OCI-LY3 (cell line): ENCODE results near the gene DUSP1.
"Not testable (repeated sequence)": the region's sequence is repeated elsewhere in the genome, so short reads cannot be mapped to it uniquely, and the experiment has no call there.

ENCODE experiments used
- H2AFZ ChIP-seq: fragments of 200-600, 300-600 bp; shearing (Covaris generic); 2 replicates; pipeline ENCODE4 v1.6.0; 2014; ENCODE audit warnings: antibody characterized with exemption, low read depth, low read length
- H3K27ac ChIP-seq: fragments of 200-600, 300-600 bp; sonication (generic); 2 replicates; pipeline ENCODE4 v1.5.1; 2014; ENCODE audit warnings: mild to moderate bottlenecking, low read length, moderate library complexity, mixed read lengths
- H3K27me3 ChIP-seq: fragments of 200-600, 300-600 bp; sonication (generic); 2 replicates; pipeline ENCODE4 v1.6.1; 2014; ENCODE audit warnings: low read depth, low read length, mixed read lengths
- H3K36me3 ChIP-seq: fragments of 200-600, 300-600 bp; sonication (generic); replicated peaks from 2 replicates; pipeline ENCODE3; 2014; ENCODE audit warnings: low read depth, low read length, mixed read lengths
- H3K4me1 ChIP-seq: fragments of 300-600, 200-600 bp; sonication (generic); 2 replicates; pipeline ENCODE4 v1.6.1; 2014; ENCODE audit warnings: low read length, mixed read lengths
- H3K4me2 ChIP-seq: fragments of 200-600, 300-600 bp; sonication (generic); 2 replicates; pipeline ENCODE4 v1.6.1; 2014; ENCODE audit warnings: low read length, mixed read lengths
- H3K4me3 ChIP-seq: fragments of 300-600, 200-600 bp; sonication (generic); 2 replicates; pipeline ENCODE4 v1.5.1; 2014; ENCODE audit warnings: antibody characterized with exemption, mild to moderate bottlenecking, low read length, moderate library complexity
- H3K79me2 ChIP-seq: fragments of 300-600, 200-600 bp; shearing (Covaris generic); 2 replicates; pipeline ENCODE4 v1.6.1; 2014; ENCODE audit warnings: mild to moderate bottlenecking, low read length, mixed read lengths
- H3K9ac ChIP-seq: fragments of 300-600, 200-600 bp; shearing (Covaris generic); 2 replicates; pipeline ENCODE4 v1.6.0; 2014; ENCODE audit warnings: mild to moderate bottlenecking, low read length, moderate library complexity
- H3K9me3 ChIP-seq: fragments of 200-600, 300-600 bp; shearing (Covaris generic); 2 replicates; pipeline ENCODE4 v1.6.1; 2014; ENCODE audit warnings: low read length, mixed read lengths; ENCODE audit not compliant: insufficient read depth
- H4K20me1 ChIP-seq: fragments of 200-600, 300-600 bp; sonication (generic); 2 replicates; pipeline ENCODE4 v1.6.1; 2016; ENCODE audit warnings: low read length, mixed read lengths; ENCODE audit not compliant: insufficient read depth
- EZH2phosphoT487 ChIP-seq: fragments of 200-600 bp; shearing (Covaris generic); IDR thresholded peaks from 2 replicates; pipeline ENCODE4 v1.6.1; 2018; ENCODE audit warnings: antibody characterized with exemption, mixed run types, low read depth
- TF ChIP-seq, protein P1 (sequence below): fragments of 200-600, 300-600 bp; sonication (generic); IDR thresholded peaks from 2 replicates; pipeline ENCODE4 v1.5.1; 2014; ENCODE audit warnings: antibody characterized with exemption, low read length, low read depth

DUSP1 gene

DNA sequence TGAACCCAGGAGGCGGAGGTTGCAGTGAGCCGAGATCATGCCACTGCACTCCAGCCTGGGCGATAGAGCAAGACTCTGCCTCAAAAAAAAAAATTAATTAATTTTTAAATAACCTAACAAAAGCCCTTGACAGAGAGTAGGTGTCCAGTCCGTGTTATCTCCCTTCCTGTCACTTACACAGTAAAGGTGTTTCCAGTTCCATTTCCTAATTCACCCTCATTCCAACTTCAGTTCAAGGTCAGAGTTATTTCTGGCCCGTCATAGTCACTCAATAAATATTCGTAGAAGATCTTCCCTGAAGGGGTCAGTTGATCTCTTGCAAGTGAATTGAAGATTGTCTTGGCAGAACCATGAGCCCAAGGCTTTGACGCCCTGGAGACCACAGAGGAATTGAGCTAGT, 46.7 kb upstream of the DUSP1 start:
- H3K9me3 ChIP-seq, result no peaks in the 10 kb centered on the region
- no peak overlapping the region for H2AFZ ChIP-seq
- TF ChIP-seq, protein P1, sequence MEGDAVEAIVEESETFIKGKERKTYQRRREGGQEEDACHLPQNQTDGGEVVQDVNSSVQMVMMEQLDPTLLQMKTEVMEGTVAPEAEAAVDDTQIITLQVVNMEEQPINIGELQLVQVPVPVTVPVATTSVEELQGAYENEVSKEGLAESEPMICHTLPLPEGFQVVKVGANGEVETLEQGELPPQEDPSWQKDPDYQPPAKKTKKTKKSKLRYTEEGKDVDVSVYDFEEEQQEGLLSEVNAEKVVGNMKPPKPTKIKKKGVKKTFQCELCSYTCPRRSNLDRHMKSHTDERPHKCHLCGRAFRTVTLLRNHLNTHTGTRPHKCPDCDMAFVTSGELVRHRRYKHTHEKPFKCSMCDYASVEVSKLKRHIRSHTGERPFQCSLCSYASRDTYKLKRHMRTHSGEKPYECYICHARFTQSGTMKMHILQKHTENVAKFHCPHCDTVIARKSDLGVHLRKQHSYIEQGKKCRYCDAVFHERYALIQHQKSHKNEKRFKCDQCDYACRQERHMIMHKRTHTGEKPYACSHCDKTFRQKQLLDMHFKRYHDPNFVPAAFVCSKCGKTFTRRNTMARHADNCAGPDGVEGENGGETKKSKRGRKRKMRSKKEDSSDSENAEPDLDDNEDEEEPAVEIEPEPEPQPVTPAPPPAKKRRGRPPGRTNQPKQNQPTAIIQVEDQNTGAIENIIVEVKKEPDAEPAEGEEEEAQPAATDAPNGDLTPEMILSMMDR, result no peak
- no peak for TF ChIP-seq EZH2phosphoT487
- H3K4me2 ChIP-seq, result no peak overlapping the region
- H3K4me1 ChIP-seq, result peaks cover 30% of the 10 kb centered on the region
- H3K27me3 ChIP-seq, result no peaks in the 10 kb centered on the region
- H3K36me3 ChIP-seq, result no peaks in the 10 kb centered on the region
- H4K20me1 ChIP-seq, result no peaks in the 10 kb centered on the region
- H3K79me2 ChIP-seq, result no peaks in the 10 kb centered on the region
- no peak overlapping the region for H3K27ac ChIP-seq
- no peak overlapping the region for H3K9ac ChIP-seq
- no peak overlapping the region for H3K4me3 ChIP-seq

GRCh38 chr5:172816925-172817562, 46.0 kb upstream of the DUSP1 start:
- Histone ChIP-seq H2AFZ (no peak overlapping the region), H3K27ac (no peak overlapping the region)

DNA sequence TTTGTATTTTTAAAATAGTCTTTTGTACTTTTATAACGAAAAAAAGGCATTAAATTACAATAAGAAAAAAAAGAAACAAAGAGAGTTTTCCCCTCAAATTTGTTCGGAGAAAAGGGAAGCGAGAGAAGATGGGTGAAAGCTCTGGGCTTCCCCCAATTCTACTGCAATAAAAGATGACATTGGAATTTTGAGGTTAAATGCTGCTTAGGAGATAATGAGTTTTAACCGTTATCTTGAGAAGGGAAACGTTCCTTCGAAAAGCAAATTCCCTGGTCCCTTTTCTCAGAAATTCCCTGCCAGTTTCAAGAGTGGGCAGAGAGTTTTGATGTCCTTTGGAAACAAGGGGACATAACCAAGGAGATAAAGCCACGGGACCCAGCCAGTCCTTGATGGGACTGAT, 44.6 kb upstream of the DUSP1 start:
- Histone ChIP-seq H3K4me2 (peak overlapping the region; percentile 74), H3K4me1 (peaks cover 30% of the 10 kb centered on the region), H3K4me3 (peak overlapping the region; percentile 51), H3K9ac (peak overlapping the region; percentile 4; the same call in 1 of the 2 replicates), H4K20me1 (no peaks in the 10 kb centered on the region), H3K36me3 (no peaks in the 10 kb centered on the region), H3K9me3 (no peaks in the 10 kb centered on the region), H3K79me2 (no peaks in the 10 kb centered on the region), H2AFZ (no peak overlapping the region; the same call in 1 of the 2 replicates), H3K27me3 (no peaks in the 10 kb centered on the region), H3K27ac (peak overlapping the region; percentile 46)
- TF ChIP-seq, protein P1, result no peak
- TF ChIP-seq EZH2phosphoT487, result no peak

More at GRCh38 chr5:172816925-172817562, 46.0 kb upstream of the DUSP1 start:
- Histone ChIP-seq H3K9me3 (no peaks in the 10 kb centered on the region), H4K20me1 (no peaks in the 10 kb centered on the region), H3K36me3 (no peaks in the 10 kb centered on the region), H3K79me2 (no peaks in the 10 kb centered on the region), H3K4me2 (no peak overlapping the region), H3K9ac (no peak overlapping the region), H3K4me3 (no peak overlapping the region), H3K27me3 (no peaks in the 10 kb centered on the region), H3K4me1 (peaks cover 30% of the 10 kb centered on the region)
- TF ChIP-seq, protein P1, result no peak
- no peak for TF ChIP-seq EZH2phosphoT487

GRCh38 chr5:172810996-172811395, 40.0 kb upstream of the DUSP1 start:
- H4K20me1 ChIP-seq, H2AFZ ChIP-seq, H3K27ac ChIP-seq, H3K9me3 ChIP-seq, H3K4me3 ChIP-seq, H3K79me2 ChIP-seq, H3K36me3 ChIP-seq, H3K4me2 ChIP-seq, H3K9ac ChIP-seq, H3K27me3 ChIP-seq: not testable (repeated sequence)
- H3K4me1 ChIP-seq, result peaks cover 28% of the 10 kb centered on the region
